ENCODE measurements around the gene HPSE2.

DNA sequence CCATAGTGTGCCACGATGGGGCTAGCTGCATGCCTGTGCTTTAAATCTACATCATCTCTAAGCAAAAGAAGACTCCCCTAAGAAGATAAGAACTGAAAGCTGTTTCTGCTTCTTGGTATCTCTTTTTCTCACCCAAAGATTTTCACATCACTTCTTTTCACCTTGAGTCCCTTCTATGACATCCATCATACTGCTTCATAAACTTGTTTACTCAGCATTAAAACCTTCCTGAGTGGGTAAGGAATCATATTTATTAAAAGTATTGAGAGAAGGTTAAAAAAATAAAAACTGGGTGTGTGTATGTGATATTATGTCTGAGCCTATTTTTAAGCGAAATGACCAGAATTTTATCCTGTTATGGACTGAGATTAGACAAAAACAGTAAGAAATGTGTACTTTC, 150.3 kb downstream of the HPSE2 start:
- TF ChIP-seq, protein P1, sequence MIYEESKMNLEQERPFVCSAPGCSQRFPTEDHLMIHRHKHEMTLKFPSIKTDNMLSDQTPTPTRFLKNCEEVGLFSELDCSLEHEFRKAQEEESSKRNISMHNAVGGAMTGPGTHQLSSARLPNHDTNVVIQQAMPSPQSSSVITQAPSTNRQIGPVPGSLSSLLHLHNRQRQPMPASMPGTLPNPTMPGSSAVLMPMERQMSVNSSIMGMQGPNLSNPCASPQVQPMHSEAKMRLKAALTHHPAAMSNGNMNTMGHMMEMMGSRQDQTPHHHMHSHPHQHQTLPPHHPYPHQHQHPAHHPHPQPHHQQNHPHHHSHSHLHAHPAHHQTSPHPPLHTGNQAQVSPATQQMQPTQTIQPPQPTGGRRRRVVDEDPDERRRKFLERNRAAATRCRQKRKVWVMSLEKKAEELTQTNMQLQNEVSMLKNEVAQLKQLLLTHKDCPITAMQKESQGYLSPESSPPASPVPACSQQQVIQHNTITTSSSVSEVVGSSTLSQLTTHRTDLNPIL (CRISPR knock-in tag; IDR thresholded peaks at IDR 0.05; ENCODE audit: low read depth): no peak
- TF ChIP-seq, protein P2, sequence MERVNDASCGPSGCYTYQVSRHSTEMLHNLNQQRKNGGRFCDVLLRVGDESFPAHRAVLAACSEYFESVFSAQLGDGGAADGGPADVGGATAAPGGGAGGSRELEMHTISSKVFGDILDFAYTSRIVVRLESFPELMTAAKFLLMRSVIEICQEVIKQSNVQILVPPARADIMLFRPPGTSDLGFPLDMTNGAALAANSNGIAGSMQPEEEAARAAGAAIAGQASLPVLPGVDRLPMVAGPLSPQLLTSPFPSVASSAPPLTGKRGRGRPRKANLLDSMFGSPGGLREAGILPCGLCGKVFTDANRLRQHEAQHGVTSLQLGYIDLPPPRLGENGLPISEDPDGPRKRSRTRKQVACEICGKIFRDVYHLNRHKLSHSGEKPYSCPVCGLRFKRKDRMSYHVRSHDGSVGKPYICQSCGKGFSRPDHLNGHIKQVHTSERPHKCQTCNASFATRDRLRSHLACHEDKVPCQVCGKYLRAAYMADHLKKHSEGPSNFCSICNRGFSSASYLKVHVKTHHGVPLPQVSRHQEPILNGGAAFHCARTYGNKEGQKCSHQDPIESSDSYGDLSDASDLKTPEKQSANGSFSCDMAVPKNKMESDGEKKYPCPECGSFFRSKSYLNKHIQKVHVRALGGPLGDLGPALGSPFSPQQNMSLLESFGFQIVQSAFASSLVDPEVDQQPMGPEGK (CRISPR knock-in tag; IDR thresholded peaks at IDR 0.05; ENCODE audit: borderline replicate concordance): no peak
- no peak for TF ChIP-seq ZFP30 (CRISPR knock-in tag; IDR thresholded peaks at IDR 0.05)
- TF ChIP-seq RARB (CRISPR knock-in tag; IDR thresholded peaks at IDR 0.05): no peak
- TF ChIP-seq ZNF565 (CRISPR knock-in tag; conservative IDR thresholded peaks at IDR 0.05; ENCODE audit: low read depth): no peak
- TF ChIP-seq, protein P3, sequence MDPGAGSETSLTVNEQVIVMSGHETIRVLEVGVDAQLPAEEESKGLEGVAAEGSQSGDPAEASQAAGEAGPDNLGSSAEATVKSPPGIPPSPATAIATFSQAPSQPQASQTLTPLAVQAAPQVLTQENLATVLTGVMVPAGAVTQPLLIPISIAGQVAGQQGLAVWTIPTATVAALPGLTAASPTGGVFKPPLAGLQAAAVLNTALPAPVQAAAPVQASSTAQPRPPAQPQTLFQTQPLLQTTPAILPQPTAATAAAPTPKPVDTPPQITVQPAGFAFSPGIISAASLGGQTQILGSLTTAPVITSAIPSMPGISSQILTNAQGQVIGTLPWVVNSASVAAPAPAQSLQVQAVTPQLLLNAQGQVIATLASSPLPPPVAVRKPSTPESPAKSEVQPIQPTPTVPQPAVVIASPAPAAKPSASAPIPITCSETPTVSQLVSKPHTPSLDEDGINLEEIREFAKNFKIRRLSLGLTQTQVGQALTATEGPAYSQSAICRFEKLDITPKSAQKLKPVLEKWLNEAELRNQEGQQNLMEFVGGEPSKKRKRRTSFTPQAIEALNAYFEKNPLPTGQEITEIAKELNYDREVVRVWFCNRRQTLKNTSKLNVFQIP (CRISPR knock-in tag; IDR thresholded peaks at IDR 0.05; ENCODE audit: borderline replicate concordance, low read depth): no peak
- TF ChIP-seq ZFP3 (CRISPR knock-in tag; IDR thresholded peaks at IDR 0.05): no peak
- no peak for TF ChIP-seq CSDC2 (CRISPR knock-in tag; IDR thresholded peaks at IDR 0.05)
- no peak for TF ChIP-seq ZNF8 (CRISPR knock-in tag; IDR thresholded peaks at IDR 0.05)
